ELF-1 (cell line): ENCODE measurements around the gene TACC2.
A peak's percentile ranks its signal among the peaks of the same experiment; 100 is the strongest.

Experiments used
- DNase-seq: peaks from one replicate; pipeline ENCODE4 v3.0.0-alpha.2; 2016; ENCODE audit warnings: low read depth, low spot score

Gene TACC2

GRCh38 chr10:122246830-122247520, 258.0 kb downstream of the TACC2 start:
- DNase-seq = peak; percentile 24

- DNase-seq = no peak
These were observed 259.7 kb downstream of the TACC2 start for GRCh38 chr10:122248356-122249302.

- DNase-seq = no peak
These were observed 260.4 kb downstream of the TACC2 start for GRCh38 chr10:122249303-122249850.

GRCh38 chr10:122249991-122250750, 261.2 kb downstream of the TACC2 start:
- no peak for DNase-seq

GRCh38 chr10:122251459-122252255, 262.7 kb downstream of the TACC2 start:
- DNase-seq = no peak

GRCh38 chr10:122252805-122253204, 263.8 kb downstream of the TACC2 start:
- DNase-seq = peak; percentile 59

- no peak for DNase-seq
These were observed 264.6 kb downstream of the TACC2 start for GRCh38 chr10:122253605-122254004.

- no peak for DNase-seq
These were observed 265.9 kb downstream of the TACC2 start for GRCh38 chr10:122254831-122255230.

- no peak for DNase-seq
These were observed 266.7 kb downstream of the TACC2 start for GRCh38 chr10:122255509-122256301.

GRCh38 chr10:122257041-122257440, 268.1 kb downstream of the TACC2 start:
- DNase-seq = no peak

GRCh38 chr10:122258136-122259074, 269.4 kb downstream of the TACC2 start:
- no peak for DNase-seq

- no peak for DNase-seq
These were observed 270.1 kb downstream of the TACC2 start for GRCh38 chr10:122259075-122259466.

- DNase-seq = no peak
These were observed 272.6 kb downstream of the TACC2 start for GRCh38 chr10:122261584-122261983.

- DNase-seq = no peak
These were observed 275.0 kb downstream of the TACC2 start for GRCh38 chr10:122263971-122264370.

GRCh38 chr10:122264436-122264835, 275.5 kb downstream of the TACC2 start:
- DNase-seq = no peak

GRCh38 chr10:122264931-122265330, 276.0 kb downstream of the TACC2 start:
- no peak for DNase-seq

GRCh38 chr10:122265896-122266295, 276.9 kb downstream of the TACC2 start:
- no peak for DNase-seq

GRCh38 chr10:122267849-122268737, 279.1 kb downstream of the TACC2 start:
- peak; percentile 81 for DNase-seq
